HG03521 (cell line): Measurements from ENCODE around the gene KIAA1217.

ENCODE experiments used
- ATAC-seq: cut with Tn5 transposase; IDR thresholded peaks from one replicate; pipeline ENCODE4 v1.9.1; 2021; ENCODE audit warnings: mild to moderate bottlenecking, moderate library complexity; ENCODE audit not compliant: unreplicated experiment

Gene KIAA1217

GRCh38 chr10:24531439-24531838 lies 322.5 kb downstream of the KIAA1217 start:
- ATAC-seq = no peak

- no peak for ATAC-seq
Measured at GRCh38 chr10:24533981-24534380, 325.0 kb downstream of the KIAA1217 start.

- no peak for ATAC-seq
Measured at GRCh38 chr10:24536636-24537035, 327.7 kb downstream of the KIAA1217 start.

- no peak for ATAC-seq
Measured at GRCh38 chr10:24541239-24541753, 332.4 kb downstream of the KIAA1217 start.

- ATAC-seq = no peak
Measured at GRCh38 chr10:24542314-24543270, 333.7 kb downstream of the KIAA1217 start.

GRCh38 chr10:24544776-24545175 lies 335.8 kb downstream of the KIAA1217 start:
- ATAC-seq = no peak

- no peak for ATAC-seq
Measured at GRCh38 chr10:24545585-24545984, 336.6 kb downstream of the KIAA1217 start.

GRCh38 chr10:24550680-24551079 lies 341.7 kb downstream of the KIAA1217 start:
- ATAC-seq = no peak

- ATAC-seq = no peak
Measured at GRCh38 chr10:24551161-24551560, 342.2 kb downstream of the KIAA1217 start.

GRCh38 chr10:24552346-24553016 lies 343.5 kb downstream of the KIAA1217 start:
- peak; percentile 70 for ATAC-seq

GRCh38 chr10:24553051-24553612 lies 344.2 kb downstream of the KIAA1217 start:
- ATAC-seq = no peak

GRCh38 chr10:24554036-24554435 lies 345.1 kb downstream of the KIAA1217 start:
- ATAC-seq = no peak

- no peak for ATAC-seq
Measured at GRCh38 chr10:24556126-24556749, 347.3 kb downstream of the KIAA1217 start.

- ATAC-seq = no peak
Measured at GRCh38 chr10:24556750-24557742, 348.1 kb downstream of the KIAA1217 start.

GRCh38 chr10:24561453-24561852 lies 352.5 kb downstream of the KIAA1217 start:
- ATAC-seq = no peak

GRCh38 chr10:24568042-24568441 lies 359.1 kb downstream of the KIAA1217 start:
- ATAC-seq = no peak

GRCh38 chr10:24569330-24569796 lies 360.4 kb downstream of the KIAA1217 start:
- no peak for ATAC-seq

GRCh38 chr10:24569828-24570657 lies 361.1 kb downstream of the KIAA1217 start:
- ATAC-seq = no peak
